Measurements from ENCODE around the gene DHX34. TPM values are rescaled to one million over a fixed set of nuclear protein-coding genes. Genes with fewer than 3 reads are reported as not detected.

DHX34 gene
- total and polyA plus RNA-seq, 7 donors, result 3.0 to 12.7 (median 9.1) TPM

DNA sequence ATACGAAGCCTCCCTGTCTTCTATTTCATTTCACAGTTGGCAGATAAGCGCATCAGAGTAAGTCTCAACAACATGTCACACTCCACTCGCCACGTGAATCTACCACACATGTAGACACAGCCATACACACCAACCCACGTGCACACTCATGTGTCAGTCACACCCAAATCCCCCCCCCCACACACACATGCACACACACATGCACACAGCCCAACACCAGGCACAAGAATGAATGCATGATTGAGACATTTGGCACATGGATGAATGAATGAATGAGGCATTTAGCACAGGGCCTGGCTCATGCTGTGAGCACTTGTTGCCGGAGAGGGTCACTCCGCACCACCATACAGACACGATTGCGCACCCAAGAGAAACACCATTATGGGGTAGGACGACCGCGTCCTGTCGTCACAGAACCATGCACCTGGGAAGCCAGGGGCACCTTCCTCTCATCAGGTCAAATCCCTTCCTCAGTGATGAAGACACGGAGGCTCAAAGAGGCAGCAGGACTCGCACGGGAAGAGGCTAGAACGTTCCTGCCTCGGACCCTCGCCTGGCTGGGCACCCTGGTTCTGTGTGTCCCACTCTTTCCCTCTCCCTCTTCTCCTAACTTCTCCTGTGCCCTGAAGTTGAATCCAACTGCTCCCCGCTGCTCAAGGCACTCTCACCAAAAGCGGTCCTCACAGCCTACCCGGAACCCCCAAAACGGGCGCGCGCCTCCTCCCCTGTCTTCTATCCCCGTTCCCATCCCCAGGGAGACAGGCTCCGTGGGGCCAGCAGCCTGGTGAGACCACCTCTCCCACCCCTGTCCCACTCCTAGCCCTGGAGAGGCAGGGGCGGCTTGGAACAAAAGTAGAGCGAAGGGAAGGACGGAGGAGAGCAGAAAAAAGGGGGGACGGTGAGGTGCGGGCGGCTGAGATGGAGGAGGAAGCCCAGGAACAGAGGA lies 68.9 kb downstream of the DHX34 start:
- no peak for DNase-seq
- WGBS, 2 donors, result 6 to 8% methylated on average over 34 of the region's 34 CpGs
- peaks cover 27 to 83% (median 51%) of the 10 kb centered on the region in 3 donors for H3K27me3 ChIP-seq
- no peaks in the 10 kb centered on the region for H3K9me3 ChIP-seq
- H3K4me3 ChIP-seq, result peak overlapping the region in 3 of 4 donors; percentile 55 to 63 (median 58)
- peaks cover 0 to 25% (median 20%) of the 10 kb centered on the region in 4 donors for H3K4me1 ChIP-seq
- H3K36me3 ChIP-seq, result peaks cover 0 to 7% (median 3%) of the 10 kb centered on the region in 4 donors
- intact Hi-C loops (cut with DNase I), result no loop called here
- TF ChIP-seq, protein P1, sequence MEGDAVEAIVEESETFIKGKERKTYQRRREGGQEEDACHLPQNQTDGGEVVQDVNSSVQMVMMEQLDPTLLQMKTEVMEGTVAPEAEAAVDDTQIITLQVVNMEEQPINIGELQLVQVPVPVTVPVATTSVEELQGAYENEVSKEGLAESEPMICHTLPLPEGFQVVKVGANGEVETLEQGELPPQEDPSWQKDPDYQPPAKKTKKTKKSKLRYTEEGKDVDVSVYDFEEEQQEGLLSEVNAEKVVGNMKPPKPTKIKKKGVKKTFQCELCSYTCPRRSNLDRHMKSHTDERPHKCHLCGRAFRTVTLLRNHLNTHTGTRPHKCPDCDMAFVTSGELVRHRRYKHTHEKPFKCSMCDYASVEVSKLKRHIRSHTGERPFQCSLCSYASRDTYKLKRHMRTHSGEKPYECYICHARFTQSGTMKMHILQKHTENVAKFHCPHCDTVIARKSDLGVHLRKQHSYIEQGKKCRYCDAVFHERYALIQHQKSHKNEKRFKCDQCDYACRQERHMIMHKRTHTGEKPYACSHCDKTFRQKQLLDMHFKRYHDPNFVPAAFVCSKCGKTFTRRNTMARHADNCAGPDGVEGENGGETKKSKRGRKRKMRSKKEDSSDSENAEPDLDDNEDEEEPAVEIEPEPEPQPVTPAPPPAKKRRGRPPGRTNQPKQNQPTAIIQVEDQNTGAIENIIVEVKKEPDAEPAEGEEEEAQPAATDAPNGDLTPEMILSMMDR (IDR thresholded peaks at IDR 0.05), result no peak
- no peak for TF ChIP-seq POLR2A (IDR thresholded peaks at IDR 0.05)
- H3K27ac ChIP-seq, result peak overlapping the region in 1 of 4 donors; percentile 47

DNA sequence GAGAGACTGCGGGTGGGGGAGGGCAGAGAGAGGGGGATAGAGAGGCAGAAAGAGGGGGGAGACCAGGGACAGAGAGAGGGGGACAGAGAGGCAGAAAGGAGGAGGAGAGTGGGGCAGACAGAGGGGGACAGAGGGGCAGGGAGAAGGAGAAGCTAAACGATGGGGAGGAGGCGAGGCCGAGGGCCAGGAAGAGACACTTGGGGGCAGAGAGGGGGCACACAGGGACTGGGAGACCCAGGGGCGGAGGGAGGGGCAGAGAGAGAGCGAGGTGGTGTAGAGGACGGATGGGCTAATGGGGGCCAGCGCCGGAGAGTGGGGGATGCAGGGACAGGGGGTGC lies 69.5 kb downstream of the DHX34 start:
- Histone ChIP-seq H3K27ac (peak overlapping the region in 2 of 4 donors; percentile 17 to 47), H3K27me3 (peaks cover 27 to 90% (median 57%) of the 10 kb centered on the region in 3 donors), H3K9me3 (no peaks in the 10 kb centered on the region), H3K4me3 (peak overlapping the region; percentile 40 to 63 (median 56)), H3K4me1 (peaks cover 0 to 25% (median 20%) of the 10 kb centered on the region in 4 donors), H3K36me3 (peaks cover 0 to 7% (median 3%) of the 10 kb centered on the region in 4 donors)
- DNase-seq, result no peak
- TF ChIP-seq, protein P1 (IDR thresholded peaks at IDR 0.05), result no peak
- TF ChIP-seq POLR2AphosphoS5 (IDR thresholded peaks at IDR 0.05) (no peak), POLR2A (IDR thresholded peaks at IDR 0.05) (no peak), EP300 (IDR thresholded peaks at IDR 0.05) (no peak)
- 1 to 9% methylated on average over 9 of the region's 9 CpGs for WGBS, 2 donors
- intact Hi-C loops (cut with DNase I), result no loop called here

GRCh38 chr19:47419030-47419783 lies 70.1 kb downstream of the DHX34 start, which contains the start of gene MEIS3:
TSS of gene MEIS3 (minus strand) at chr19:47419527. CDS start at chr19:47419081, 446 bp downstream.
- no peak for TF ChIP-seq EP300 (IDR thresholded peaks at IDR 0.05)
- TF ChIP-seq POLR2A (IDR thresholded peaks at IDR 0.05), result no peak
- TF ChIP-seq, protein P1 (IDR thresholded peaks at IDR 0.05), result no peak
- TF ChIP-seq POLR2AphosphoS5 (IDR thresholded peaks at IDR 0.05), result no peak
- 1 to 2% methylated on average over 70 of the region's 70 CpGs for WGBS, 2 donors
- peak within 1 kb of the TSS; percentile 40 to 63 (median 56) for H3K4me3 ChIP-seq
- DNase-seq, result no peak
- peak within 1 kb of the TSS in 2 of 4 donors; percentile 17 to 47 for H3K27ac ChIP-seq
- peaks cover 0 to 5% (median 2%) of the 10 kb centered on the region in 4 donors for H3K36me3 ChIP-seq
- intact Hi-C loops (cut with DNase I), result no loop called here
- H3K4me1 ChIP-seq, result peaks cover 0 to 25% (median 20%) of the 10 kb centered on the region in 4 donors
- peaks cover 27 to 91% (median 58%) of the 10 kb centered on the region in 3 donors for H3K27me3 ChIP-seq
- H3K9me3 ChIP-seq, result no peaks in the 10 kb centered on the region

GRCh38 chr19:47419789-47420188 lies 70.7 kb downstream of the DHX34 start:
- Histone ChIP-seq H3K27ac (no peak overlapping the region), H3K27me3 (peaks cover 27 to 91% (median 58%) of the 10 kb centered on the region in 3 donors), H3K4me3 (no peak overlapping the region), H3K4me1 (peaks cover 0 to 25% (median 20%) of the 10 kb centered on the region in 4 donors), H3K9me3 (no peaks in the 10 kb centered on the region), H3K36me3 (no peaks in the 10 kb centered on the region)
- intact Hi-C loops (cut with DNase I), result loop anchor here (10.0 kb wide), 1 partner anchor 125 kb away; no protein-coding TSS in a partner anchor
- no peak for DNase-seq
- 10 to 16% methylated on average over 19 of the region's 19 CpGs for WGBS, 2 donors
- TF ChIP-seq, protein P1 (IDR thresholded peaks at IDR 0.05), result no peak
- no peak for TF ChIP-seq POLR2AphosphoS5 (IDR thresholded peaks at IDR 0.05)
- no peak for TF ChIP-seq EP300 (IDR thresholded peaks at IDR 0.05)
- no peak for TF ChIP-seq POLR2A (IDR thresholded peaks at IDR 0.05)

Measured in sigmoid colon (tissue), 7 donors.